Kidney epithelial cell (primary cell): ENCODE results near the gene HS6ST1. TPM values are rescaled to one million over a fixed set of nuclear protein-coding genes. Genes with fewer than 3 reads are reported as not detected.

Source experiments
- DNase-seq: peaks from one replicate; pipeline ENCODE4 v3.0.0-alpha.2; 2010; ENCODE audit warnings: low read depth
- H3K27me3 ChIP-seq: 2 replicates; pipeline ENCODE4 v1.6.0; 2011; ENCODE audit warnings: low read length; ENCODE audit not compliant: control insufficient read depth, insufficient read depth
- H3K36me3 ChIP-seq: 2 replicates; pipeline ENCODE4 v1.5.1; 2011; ENCODE audit warnings: low read length; ENCODE audit not compliant: control insufficient read depth, insufficient read depth
- H3K4me3 ChIP-seq: 2 replicates; pipeline ENCODE4 v1.5.1; 2011; ENCODE audit warnings: low read depth, mild to moderate bottlenecking, control low read depth, low read length
- CTCF ChIP-seq: IDR thresholded peaks from 2 replicates; pipeline ENCODE4 v1.5.1; 2011; ENCODE audit warnings: mild to moderate bottlenecking, moderate library complexity, low read length, control low read depth, inconsistent platforms; ENCODE audit not compliant: insufficient read depth, poor library complexity, severe bottlenecking
- total RNA-seq: library from RNA; depleted of rRNA; stranded (reverse); fragments of >200 nt; gene quantifications from 2 replicates; pipeline ENCODE4 v1.2.3, GENCODE V29; 2015

The HS6ST1 gene
- total RNA-seq, 1 donor from 2014 or later = 34.4 TPM

- Histone ChIP-seq H3K4me3 (no peak overlapping the region), H3K36me3 (no peaks in the 10 kb centered on the region), H3K27me3 (no peaks in the 10 kb centered on the region)
- no peak for TF ChIP-seq CTCF
- DNase-seq = no peak
Observed at GRCh38 chr2:128300151-128301020, 18.3 kb downstream of the HS6ST1 start.

DNA sequence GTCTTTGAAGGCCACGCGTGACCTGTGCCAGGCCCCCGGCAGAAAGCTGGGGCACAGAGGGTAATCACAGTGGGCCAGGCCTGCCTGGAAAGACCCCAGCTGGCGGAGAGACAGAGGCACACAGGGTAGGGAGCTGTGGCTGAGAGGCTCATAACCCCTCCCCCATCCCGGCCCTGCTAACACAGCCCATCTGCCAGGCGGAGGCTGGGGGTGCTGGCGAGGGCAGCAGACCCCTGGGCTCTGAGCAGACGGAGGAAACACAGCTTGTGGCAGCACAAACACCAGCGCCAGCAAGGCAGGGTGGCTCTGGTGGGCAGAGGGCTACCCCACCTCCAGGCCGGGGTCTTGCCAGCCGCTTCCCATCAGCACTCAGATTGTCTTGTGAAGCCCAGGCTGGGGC is 19.0 kb downstream of the HS6ST1 start:
- H3K4me3 ChIP-seq = no peak overlapping the region
- H3K36me3 ChIP-seq = no peaks in the 10 kb centered on the region
- H3K27me3 ChIP-seq = no peaks in the 10 kb centered on the region
- no peak for TF ChIP-seq CTCF
- DNase-seq = no peak

DNA sequence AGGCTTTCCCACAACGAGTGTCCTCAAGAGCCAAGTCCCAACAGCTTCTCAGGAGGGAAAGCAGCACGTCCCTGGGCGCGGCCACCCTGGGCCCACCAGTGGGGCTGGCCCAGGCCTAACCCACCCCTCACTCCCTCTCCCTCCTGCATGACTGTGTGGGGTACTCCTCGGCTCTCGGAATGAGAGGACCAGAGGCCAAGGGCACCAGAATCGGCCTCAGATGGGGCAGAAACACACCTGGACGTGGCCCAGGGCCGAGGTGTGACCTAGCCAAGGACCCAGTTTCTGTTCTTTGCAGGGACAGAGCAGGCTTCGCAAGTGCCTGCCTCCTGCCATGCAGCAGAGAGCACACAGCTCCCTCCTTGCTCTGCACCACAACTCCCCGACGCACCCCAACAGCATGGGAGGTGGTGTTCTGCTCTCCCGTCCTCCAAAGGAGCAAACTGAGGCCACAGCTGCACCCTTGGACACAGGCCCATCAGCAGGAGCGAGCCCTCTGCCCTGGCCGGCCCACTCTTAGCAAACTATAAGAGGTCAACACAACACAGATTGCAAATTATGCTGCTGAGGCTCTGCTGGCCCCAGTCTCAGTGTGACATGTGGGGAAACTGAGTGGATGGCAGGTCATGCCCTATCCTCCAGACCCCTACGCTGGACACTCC is 19.7 kb downstream of the HS6ST1 start:
- no peak for DNase-seq
- no peak for TF ChIP-seq CTCF
- H3K27me3 ChIP-seq = no peaks in the 10 kb centered on the region
- H3K36me3 ChIP-seq = no peaks in the 10 kb centered on the region
- H3K4me3 ChIP-seq = no peak overlapping the region

- no peak for DNase-seq
- H3K4me3 ChIP-seq = no peak overlapping the region
- no peak for TF ChIP-seq CTCF
- H3K27me3 ChIP-seq = no peaks in the 10 kb centered on the region
- H3K36me3 ChIP-seq = no peaks in the 10 kb centered on the region
Observed at GRCh38 chr2:128298286-128298685, 20.4 kb downstream of the HS6ST1 start.

DNA sequence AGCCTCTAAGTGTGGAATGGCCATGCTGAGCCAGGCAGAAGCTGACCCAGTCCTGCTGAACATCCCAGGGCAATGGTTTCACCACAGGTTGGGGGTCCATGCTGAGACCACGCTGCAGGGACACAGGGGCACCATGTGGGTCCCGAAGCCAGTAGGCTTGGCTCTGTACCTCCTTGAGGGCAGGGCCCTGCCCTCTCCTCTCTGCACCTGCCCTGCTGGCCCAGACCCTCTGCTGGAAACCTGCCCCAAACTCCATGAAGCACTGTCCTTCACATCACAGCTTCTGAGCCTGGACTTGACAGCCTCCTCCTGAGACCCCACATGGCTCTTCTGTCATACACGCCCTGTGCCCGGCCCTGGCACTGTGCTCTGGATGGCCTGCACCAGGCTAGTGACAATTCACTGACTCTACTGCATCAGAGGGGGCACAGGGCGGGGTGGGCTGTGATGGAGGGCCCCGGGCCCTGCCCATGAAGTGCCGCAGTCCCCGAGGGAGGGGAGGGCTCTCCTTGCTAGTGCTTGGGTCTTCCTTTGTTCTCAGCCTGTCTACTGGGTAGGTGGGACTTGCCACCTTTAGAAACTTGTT is 24.7 kb downstream of the HS6ST1 start:
- Histone ChIP-seq H3K4me3 (no peak overlapping the region), H3K27me3 (no peaks in the 10 kb centered on the region), H3K36me3 (no peaks in the 10 kb centered on the region)
- no peak for TF ChIP-seq CTCF
- no peak for DNase-seq
